Heart left ventricle (tissue), 13 donors: ENCODE measurements around the gene EIF6.

Experiments used
- CTCF ChIP-seq, 12 donors: fragments of 200-600 bp; sonication (generic) in 4 of 12; IDR thresholded peaks; one replicate each; pipeline versions ENCODE4 v1.5.0 to v1.8.0; 2018 to 2022; ENCODE audit warnings: antibody characterized with exemption in 12 of 12, mild to moderate bottlenecking in 5 of 12
- POLR2A ChIP-seq, 2 donors: fragments of 450-650 bp; IDR thresholded peaks; one replicate each; pipeline ENCODE4 v1.6.1; 2017; ENCODE audit warnings: antibody characterized with exemption in 2 of 2, mild to moderate bottlenecking in 2 of 2, moderate library complexity in 2 of 2
- donor health status: ischemic (EF 13 %, LVEDD 7.1; RV severe dilation, severe dysfunction).
- donor health status: DM: no; HTN: yes; CAD: no.
- donor health status: DM: no; HTN: no; CAD: no.
- donor health status: ischemic (EF 25% LVEDD 6.9; RV normal size, moderate dysfunction).
- donor health status: ischemic (EF 25% LVEDD 5.7; RV mildly dilated, moderate dysfunction).
- donor health status: ischemic (EF 35%, LVEDD 5.7; RV mildly dilated, moderate dysfunction).
- donor health status: nonischemic (EF 11% LVEDD 7.7; RV severe dilation, severe dysfunction).
- donor health status: DM: yes; HTN: yes; CAD: no.
- donor health status: PGD.
- donor health status: ischemic (EF 29% LVEDD 5.4; RV normal size, mild dysfunction).
- donor health status: nonischemic (EF 23%, LVEDD 6.1; RV moderate dilation, normal function).

- TF ChIP-seq POLR2A (IDR thresholded peaks at IDR 0.05) (no peak), CTCF (IDR thresholded peaks at IDR 0.05) (no peak)
These were observed 4.9 kb downstream of the EIF6 start for GRCh38 chr20:35279533-35280174.
